Measurements from ENCODE around the gene RGS17. TPM values are rescaled to one million over a fixed set of nuclear protein-coding genes. Genes with fewer than 3 reads are reported as not detected.

The RGS17 gene
- total RNA-seq, 4 donors from 2014 or later = 0.55 to 0.79 TPM; not detected in 2

GRCh38 chr6:153084393-153084792, 46.7 kb downstream of the RGS17 start:
- Histone ChIP-seq H3K4me1 (peaks cover 0 to 5% (median 0%) of the 10 kb centered on the region in 4 donors), H3K36me3 (no peaks in the 10 kb centered on the region), H3K4me3 (no peak overlapping the region), H3K27ac (no peak overlapping the region), H3K27me3 (no peaks in the 10 kb centered on the region), H3K9me3 (no peaks in the 10 kb centered on the region)
- WGBS, 2 donors (ENCODE audit: low coverage in 1 of 2) = 79 to 80% methylated on average over 3 of the region's 3 CpGs
- intact Hi-C loops (cut with DNase I; ENCODE audit: low total_unique reads) (no loop called here), in situ Hi-C loops (cut with MboI; ENCODE audit: low pct_ligation_motif_present in 1 of 4, low pct_unique_long_range_greater_than_20kb in 1 of 4, low sequenced_read_pairs in 3 of 4) (no loop called here)
- TF ChIP-seq POLR2AphosphoS5 (IDR thresholded peaks at IDR 0.05) = no peak
- TF ChIP-seq POLR2A (IDR thresholded peaks at IDR 0.05) = no peak
- TF ChIP-seq CTCF (IDR thresholded peaks at IDR 0.05) = no peak
- TF ChIP-seq EP300 (IDR thresholded peaks at IDR 0.05; ENCODE audit: low read depth) = no peak
- no peak for DNase-seq

GRCh38 chr6:153083869-153084268, 47.2 kb downstream of the RGS17 start:
- Histone ChIP-seq H3K27me3 (no peaks in the 10 kb centered on the region), H3K27ac (no peak overlapping the region), H3K36me3 (no peaks in the 10 kb centered on the region), H3K4me1 (peaks cover 0 to 5% (median 0%) of the 10 kb centered on the region in 4 donors), H3K4me3 (no peak overlapping the region), H3K9me3 (no peaks in the 10 kb centered on the region)
- no peak for TF ChIP-seq EP300 (IDR thresholded peaks at IDR 0.05; ENCODE audit: low read depth)
- no peak for TF ChIP-seq POLR2A (IDR thresholded peaks at IDR 0.05)
- TF ChIP-seq CTCF (IDR thresholded peaks at IDR 0.05) = no peak
- no peak for TF ChIP-seq POLR2AphosphoS5 (IDR thresholded peaks at IDR 0.05)
- in situ Hi-C loops (cut with MboI; ENCODE audit: low pct_ligation_motif_present in 1 of 4, low pct_unique_long_range_greater_than_20kb in 1 of 4, low sequenced_read_pairs in 3 of 4) = no loop called here
- DNase-seq = no peak
- intact Hi-C loops (cut with DNase I; ENCODE audit: low total_unique reads) = no loop called here

GRCh38 chr6:153081914-153082313, 49.2 kb downstream of the RGS17 start:
- Histone ChIP-seq H3K4me1 (peaks cover 0 to 5% (median 0%) of the 10 kb centered on the region in 4 donors), H3K27ac (no peak overlapping the region), H3K36me3 (no peaks in the 10 kb centered on the region), H3K9me3 (no peaks in the 10 kb centered on the region), H3K27me3 (no peaks in the 10 kb centered on the region), H3K4me3 (no peak overlapping the region)
- TF ChIP-seq POLR2AphosphoS5 (IDR thresholded peaks at IDR 0.05) = no peak
- TF ChIP-seq EP300 (IDR thresholded peaks at IDR 0.05; ENCODE audit: low read depth) = no peak
- TF ChIP-seq POLR2A (IDR thresholded peaks at IDR 0.05) = no peak
- TF ChIP-seq CTCF (IDR thresholded peaks at IDR 0.05) = no peak
- 91 to 93% methylated on average over 2 of the region's 2 CpGs for WGBS, 2 donors (ENCODE audit: low coverage in 1 of 2)
- intact Hi-C loops (cut with DNase I; ENCODE audit: low total_unique reads) = no loop called here
- DNase-seq = no peak
- in situ Hi-C loops (cut with MboI; ENCODE audit: low pct_ligation_motif_present in 1 of 4, low pct_unique_long_range_greater_than_20kb in 1 of 4, low sequenced_read_pairs in 3 of 4) = no loop called here

- intact Hi-C loops (cut with DNase I; ENCODE audit: low total_unique reads) = no loop called here
- no peak for DNase-seq
- Histone ChIP-seq H3K4me1 (no peaks in the 10 kb centered on the region), H3K27me3 (no peaks in the 10 kb centered on the region), H3K4me3 (no peak overlapping the region), H3K36me3 (no peaks in the 10 kb centered on the region), H3K27ac (no peak overlapping the region), H3K9me3 (no peaks in the 10 kb centered on the region)
- WGBS, 2 donors (ENCODE audit: low coverage in 1 of 2) = 87 to 89% methylated on average over 5 of the region's 5 CpGs
- in situ Hi-C loops (cut with MboI; ENCODE audit: low pct_ligation_motif_present in 1 of 4, low pct_unique_long_range_greater_than_20kb in 1 of 4, low sequenced_read_pairs in 3 of 4) = no loop called here
- no peak for TF ChIP-seq CTCF (IDR thresholded peaks at IDR 0.05)
- no peak for TF ChIP-seq POLR2AphosphoS5 (IDR thresholded peaks at IDR 0.05)
- no peak for TF ChIP-seq POLR2A (IDR thresholded peaks at IDR 0.05)
- TF ChIP-seq EP300 (IDR thresholded peaks at IDR 0.05; ENCODE audit: low read depth) = no peak
Measured at GRCh38 chr6:153076431-153076830, 54.7 kb downstream of the RGS17 start.

Data from transverse colon (tissue), 4 donors.